Urinary bladder (tissue), 4 donors: Measurements from ENCODE around the gene BAG2. TPM values are rescaled to one million over a fixed set of nuclear protein-coding genes. Genes with fewer than 3 reads are reported as not detected.

Experiments
- DNase-seq: peaks from one replicate; pipeline ENCODE4 v3.0.0-alpha.2; 2015; ENCODE audit errors: extremely low spot score
- H3K27ac ChIP-seq: one replicate; pipeline ENCODE4 v1.5.1; 2013; ENCODE audit warnings: low read depth, mild to moderate bottlenecking, moderate library complexity
- H3K36me3 ChIP-seq: one replicate; pipeline ENCODE4 v1.6.1; 2013; ENCODE audit warnings: mild to moderate bottlenecking, moderate library complexity; ENCODE audit not compliant: insufficient read depth
- H3K4me1 ChIP-seq: one replicate; pipeline ENCODE4 v1.6.1; 2013; ENCODE audit warnings: mild to moderate bottlenecking, moderate library complexity; ENCODE audit not compliant: insufficient read depth
- H3K4me3 ChIP-seq: one replicate; pipeline ENCODE4 v1.5.1; 2013; ENCODE audit warnings: low read depth, low read length
- WGBS: extraction: QIAGEN DNeasy Blood & Tissue Kit; methylation state at CpG from one replicate; pipeline ENCODE4 v1.1.7; 2013; 5-methylcytosine and 5-hydroxymethylcytosine counted together
- polyA plus RNA-seq: library from polyadenylated mRNA; stranded (reverse); fragments of 200-250 nt; gene quantifications from one replicate; pipeline ENCODE4 v1.2.3, GENCODE V29; 2013
- total RNA-seq: library from RNA; depleted of rRNA; stranded (reverse); fragments of >200 nt; gene quantifications from one replicate; pipeline ENCODE4 v1.2.3, GENCODE V29; 2014
- donor health status: healthy with polysubstance abuse.
- donor health status: healthy.

BAG2 gene
- total and polyA plus RNA-seq, 2 donors: 34.3 to 82.3 TPM

- DNase-seq: no peak
- H3K4me3 ChIP-seq: no peak overlapping the region
- no peaks in the 10 kb centered on the region for H3K4me1 ChIP-seq
- no peak overlapping the region for H3K27ac ChIP-seq
- H3K36me3 ChIP-seq: no peaks in the 10 kb centered on the region
Observed at GRCh38 chr6:57158658-57159057, 13.5 kb upstream of the BAG2 start.

GRCh38 chr6:57159127-57159526 is 13.0 kb upstream of the BAG2 start:
- no peak for DNase-seq
- Histone ChIP-seq H3K4me1 (no peaks in the 10 kb centered on the region), H3K27ac (no peak overlapping the region), H3K4me3 (no peak overlapping the region), H3K36me3 (no peaks in the 10 kb centered on the region)
- 97% methylated on average over 2 of the region's 2 CpGs for WGBS

GRCh38 chr6:57162028-57162427 is 10.1 kb upstream of the BAG2 start:
- Histone ChIP-seq H3K4me1 (no peaks in the 10 kb centered on the region), H3K4me3 (no peak overlapping the region), H3K27ac (no peak overlapping the region), H3K36me3 (no peaks in the 10 kb centered on the region)
- 81% methylated on average over 2 of the region's 2 CpGs for WGBS
- DNase-seq: no peak

GRCh38 chr6:57162516-57162915 is 9.6 kb upstream of the BAG2 start:
- 84% methylated on average over 3 of the region's 3 CpGs for WGBS
- no peaks in the 10 kb centered on the region for H3K36me3 ChIP-seq
- DNase-seq: no peak
- no peak overlapping the region for H3K4me3 ChIP-seq
- H3K27ac ChIP-seq: no peak overlapping the region
- no peaks in the 10 kb centered on the region for H3K4me1 ChIP-seq

GRCh38 chr6:57163956-57164355 is 8.2 kb upstream of the BAG2 start:
- WGBS: 96% methylated on average over 2 of the region's 2 CpGs
- Histone ChIP-seq H3K36me3 (no peaks in the 10 kb centered on the region), H3K4me3 (no peak overlapping the region), H3K27ac (no peak overlapping the region), H3K4me1 (no peaks in the 10 kb centered on the region)
- DNase-seq: no peak

GRCh38 chr6:57165080-57165479 is 7.0 kb upstream of the BAG2 start:
- Histone ChIP-seq H3K4me3 (no peak overlapping the region), H3K27ac (no peak overlapping the region), H3K4me1 (no peaks in the 10 kb centered on the region), H3K36me3 (no peaks in the 10 kb centered on the region)
- DNase-seq: no peak
- 90% methylated on average over 1 of the region's 1 CpG for WGBS

- peak; percentile 5 for DNase-seq
- Histone ChIP-seq H3K4me3 (peak overlapping the region; percentile 80), H3K36me3 (no peaks in the 10 kb centered on the region), H3K27ac (peak overlapping the region; percentile 89), H3K4me1 (no peaks in the 10 kb centered on the region)
- 8% methylated on average over 19 of the region's 19 CpGs for WGBS
Observed at GRCh38 chr6:57173056-57173885, 1.1 kb downstream of the BAG2 start.

GRCh38 chr6:57173886-57174510 is 1.9 kb downstream of the BAG2 start:
- no peak for DNase-seq
- H3K4me1 ChIP-seq: no peaks in the 10 kb centered on the region

GRCh38 chr6:57174511-57174907 is 2.4 kb downstream of the BAG2 start:
- WGBS: 34% methylated on average over 3 of the region's 3 CpGs
- H3K4me1 ChIP-seq: no peaks in the 10 kb centered on the region
- H3K27ac ChIP-seq: no peak overlapping the region

More at GRCh38 chr6:57173886-57174510, 1.9 kb downstream of the BAG2 start:
- H3K36me3 ChIP-seq: no peaks in the 10 kb centered on the region
- WGBS: 27% methylated on average over 5 of the region's 5 CpGs
- H3K4me3 ChIP-seq: peak overlapping the region; percentile 80
- H3K27ac ChIP-seq: peak overlapping the region; percentile 59

GRCh38 chr6:57177545-57178265 is 5.6 kb downstream of the BAG2 start:
- DNase-seq: no peak
- Histone ChIP-seq H3K4me3 (no peak overlapping the region), H3K4me1 (peaks cover 1% of the 10 kb centered on the region)

More at GRCh38 chr6:57174511-57174907, 2.4 kb downstream of the BAG2 start:
- no peak overlapping the region for H3K4me3 ChIP-seq
- no peak for DNase-seq
- no peaks in the 10 kb centered on the region for H3K36me3 ChIP-seq

GRCh38 chr6:57180596-57180995 is 8.5 kb downstream of the BAG2 start:
- DNase-seq: no peak
- 63% methylated on average over 3 of the region's 3 CpGs for WGBS
- no peak overlapping the region for H3K27ac ChIP-seq
- peaks cover 2% of the 10 kb centered on the region for H3K36me3 ChIP-seq
- H3K4me1 ChIP-seq: peaks cover 1% of the 10 kb centered on the region
- no peak overlapping the region for H3K4me3 ChIP-seq

More at GRCh38 chr6:57177545-57178265, 5.6 kb downstream of the BAG2 start:
- peak overlapping the region; percentile 83 for H3K27ac ChIP-seq
- H3K36me3 ChIP-seq: no peaks in the 10 kb centered on the region
- 31% methylated on average over 11 of the region's 11 CpGs for WGBS

GRCh38 chr6:57182017-57182432 is 9.9 kb downstream of the BAG2 start:
- no peak overlapping the region for H3K4me3 ChIP-seq
- DNase-seq: no peak
- H3K36me3 ChIP-seq: peaks cover 2% of the 10 kb centered on the region
- H3K4me1 ChIP-seq: peaks cover 1% of the 10 kb centered on the region
- H3K27ac ChIP-seq: peak overlapping the region; percentile 55
- 34% methylated on average over 2 of the region's 2 CpGs for WGBS

- no peak for DNase-seq
- peaks cover 2% of the 10 kb centered on the region for H3K36me3 ChIP-seq
- WGBS: 61% methylated on average over 2 of the region's 2 CpGs
- no peak overlapping the region for H3K4me3 ChIP-seq
- H3K27ac ChIP-seq: no peak overlapping the region
- H3K4me1 ChIP-seq: peaks cover 1% of the 10 kb centered on the region
Observed at GRCh38 chr6:57183336-57183735, 11.2 kb downstream of the BAG2 start.
